Smooth muscle cell (in vitro differentiated cells): ENCODE results near the gene ENOX2. TPM values are rescaled to one million over a fixed set of nuclear protein-coding genes. Genes with fewer than 3 reads are reported as not detected.

Experiments
- DNase-seq: peaks from one replicate; lab custom pipeline; 2025; ENCODE audit not compliant: unreplicated experiment; lab: John Stamatoyannopoulos, UW
- H2AFZ ChIP-seq: fragments of 200-600 bp; sonication (generic); 2 replicates; pipeline ENCODE4 v1.6.0; 2016; ENCODE audit warnings: antibody characterized with exemption, low read depth, mild to moderate bottlenecking
- H3F3A ChIP-seq: fragments of 200-600 bp; sonication (generic); 2 replicates; pipeline ENCODE4 v1.6.0; 2017; ENCODE audit warnings: antibody characterized with exemption, low read depth
- H3K27ac ChIP-seq: fragments of 200-600 bp; sonication (generic); 2 replicates; pipeline ENCODE4 v1.5.1; 2016; ENCODE audit warnings: low read depth, mild to moderate bottlenecking
- H3K27me3 ChIP-seq: fragments of 200-600 bp; sonication (generic); 2 replicates; pipeline ENCODE4 v1.6.1; 2016; ENCODE audit warnings: low read depth, mild to moderate bottlenecking
- H3K36me3 ChIP-seq: fragments of 200-600 bp; sonication (generic); 2 replicates; pipeline ENCODE4 v1.5.1; 2016; ENCODE audit warnings: low read depth
- H3K4me1 ChIP-seq: fragments of 200-600 bp; sonication (generic); 2 replicates; pipeline ENCODE4 v1.5.1; 2016; ENCODE audit warnings: low read depth
- H3K4me2 ChIP-seq: fragments of 200-600 bp; sonication (generic); 2 replicates; pipeline ENCODE4 v1.6.0; 2016; ENCODE audit warnings: mild to moderate bottlenecking
- H3K4me3 ChIP-seq: fragments of 200-600 bp; sonication (generic); 2 replicates; pipeline ENCODE4 v1.5.1; 2016; ENCODE audit warnings: mild to moderate bottlenecking
- H3K79me2 ChIP-seq: fragments of 200-600 bp; sonication (generic); 2 replicates; pipeline ENCODE4 v1.6.0; 2016; ENCODE audit warnings: low read depth, mild to moderate bottlenecking
- H3K9ac ChIP-seq: fragments of 200-600 bp; sonication (generic); 2 replicates; pipeline ENCODE4 v1.6.0; 2016; ENCODE audit warnings: low read depth
- H3K9me3 ChIP-seq: fragments of 200-600 bp; sonication (generic); replicated peaks from 2 replicates; pipeline ENCODE4 v1.5.1; 2016; ENCODE audit warnings: low read depth
- H4K20me1 ChIP-seq: fragments of 200-600 bp; sonication (generic); 2 replicates; pipeline ENCODE4 v1.6.0; 2016; ENCODE audit warnings: low read depth
- CTCF ChIP-seq: fragments of 200-600 bp; sonication (generic); IDR thresholded peaks from 2 replicates; pipeline ENCODE4 v1.5.1; 2017; ENCODE audit warnings: borderline replicate concordance, mild to moderate bottlenecking, antibody characterized with exemption; ENCODE audit not compliant: insufficient read depth, poor library complexity, severe bottlenecking
- WGBS: methylation state at CpG from one replicate; pipeline ENCODE4 v1.1.7; 2016; ENCODE audit warnings: low lambda C conversion rate; 5-methylcytosine and 5-hydroxymethylcytosine counted together
- polyA plus RNA-seq: library from polyadenylated mRNA; unstranded; fragments of >200 nt; fragmentation: Nextera tagmentation; extraction: Ambion mirVana; gene quantifications from 2 replicates; pipeline ENCODE4 v1.2.1, GENCODE V29; 2016
- total RNA-seq: library from RNA; depleted of rRNA; stranded (reverse); fragments of >200 nt; gene quantifications from 2 replicates; pipeline ENCODE4 v1.2.3, GENCODE V29; 2014

The ENOX2 gene
- total and polyA plus RNA-seq, 2 experiments from 2014 or later, result 7.0 to 11.2 TPM

GRCh38 chrX:130893356-130894085 is 9.5 kb downstream of the ENOX2 start:
- H2AFZ ChIP-seq, result no peak overlapping the region
- no peak overlapping the region for H3K9ac ChIP-seq
- no peak for TF ChIP-seq CTCF
- whole genome bisulfite sequencing, result 45% methylated on average over 4 of the region's 4 CpGs
- no peaks in the 10 kb centered on the region for H3K36me3 ChIP-seq
- no peaks in the 10 kb centered on the region for H4K20me1 ChIP-seq
- no peaks in the 10 kb centered on the region for H3K9me3 ChIP-seq
- H3K4me1 ChIP-seq, result no peaks in the 10 kb centered on the region
- no peaks in the 10 kb centered on the region for H3F3A ChIP-seq
- DNase-seq, result no peak
- H3K4me3 ChIP-seq, result no peak overlapping the region
- H3K27me3 ChIP-seq, result no peaks in the 10 kb centered on the region
- H3K4me2 ChIP-seq, result no peak overlapping the region
- no peak overlapping the region for H3K27ac ChIP-seq
- no peaks in the 10 kb centered on the region for H3K79me2 ChIP-seq

DNA sequence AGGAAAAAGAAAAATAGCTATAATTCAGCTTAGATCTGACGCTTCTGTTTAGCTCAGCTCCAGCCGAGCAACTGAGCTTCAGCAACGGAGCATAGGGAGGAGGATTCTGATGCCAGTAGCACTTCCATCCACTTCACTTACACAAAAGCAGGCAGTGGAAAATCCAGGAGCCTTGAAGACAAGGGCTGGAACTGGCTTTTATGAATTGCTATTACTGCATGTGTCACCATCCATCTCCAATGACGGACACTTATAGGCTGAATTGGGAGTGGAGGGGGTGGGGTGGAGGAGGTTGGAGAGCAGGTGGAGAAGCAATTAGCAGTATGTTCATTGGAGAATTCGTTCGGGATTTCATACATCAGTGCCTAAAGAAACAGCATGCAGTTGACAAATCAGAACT is 15.6 kb downstream of the ENOX2 start:
- Histone ChIP-seq H3K9ac (no peak overlapping the region), H3F3A (no peaks in the 10 kb centered on the region), H3K27ac (no peak overlapping the region), H3K4me2 (no peak overlapping the region), H3K4me1 (no peaks in the 10 kb centered on the region), H3K27me3 (no peaks in the 10 kb centered on the region), H2AFZ (no peak overlapping the region), H3K79me2 (no peaks in the 10 kb centered on the region), H3K36me3 (no peaks in the 10 kb centered on the region), H4K20me1 (no peaks in the 10 kb centered on the region), H3K4me3 (no peak overlapping the region), H3K9me3 (no peaks in the 10 kb centered on the region)
- DNase-seq, result no peak
- WGBS, result 73% methylated on average over 6 of the region's 6 CpGs
- no peak for TF ChIP-seq CTCF

DNA sequence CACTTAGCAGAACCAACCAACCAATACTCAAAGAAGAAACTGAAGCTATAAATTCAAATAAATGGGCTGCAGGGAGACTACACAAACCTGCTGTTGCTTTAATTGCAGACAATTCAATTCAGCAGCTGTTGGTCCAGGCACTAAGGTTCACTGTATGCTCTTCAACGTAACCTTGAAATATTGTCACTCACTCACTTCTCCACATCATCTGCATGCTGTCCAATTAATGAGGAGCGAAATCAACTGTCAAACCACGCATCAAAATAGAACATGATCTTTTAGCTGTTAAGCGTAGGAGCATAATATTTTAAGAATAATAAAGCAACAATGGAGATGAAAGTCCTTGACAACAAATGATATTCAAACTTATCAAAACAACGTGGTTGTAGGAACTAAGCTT is 17.0 kb downstream of the ENOX2 start:
- Histone ChIP-seq H3K9me3 (no peaks in the 10 kb centered on the region), H2AFZ (no peak overlapping the region), H3K4me2 (no peak overlapping the region), H3K27ac (no peak overlapping the region), H3K79me2 (no peaks in the 10 kb centered on the region), H3K4me1 (no peaks in the 10 kb centered on the region), H3F3A (no peaks in the 10 kb centered on the region), H3K27me3 (no peaks in the 10 kb centered on the region), H3K9ac (no peak overlapping the region), H3K4me3 (no peak overlapping the region), H3K36me3 (no peaks in the 10 kb centered on the region), H4K20me1 (no peaks in the 10 kb centered on the region)
- no peak for TF ChIP-seq CTCF
- 68% methylated on average over 5 of the region's 5 CpGs for WGBS
- DNase-seq, result no peak

DNA sequence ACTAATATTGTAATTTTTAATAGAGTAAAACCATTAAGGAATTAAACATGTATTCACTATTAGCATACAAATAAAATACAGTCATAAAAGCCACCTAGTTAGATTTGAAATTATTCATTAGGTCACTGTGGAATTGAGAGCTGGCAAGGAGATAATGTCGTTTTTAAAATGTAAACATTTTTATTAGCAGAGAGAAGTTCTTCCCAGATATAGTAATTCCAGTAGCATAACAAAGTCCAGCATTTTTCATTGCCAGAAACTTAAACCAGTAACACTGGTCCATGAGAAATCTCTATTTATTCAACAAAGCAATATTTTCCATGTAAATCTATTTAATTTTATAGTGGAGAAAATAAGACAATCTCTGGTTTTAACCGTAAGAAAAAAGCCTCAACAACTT is 17.5 kb downstream of the ENOX2 start:
- Histone ChIP-seq H3F3A (no peaks in the 10 kb centered on the region), H3K36me3 (no peaks in the 10 kb centered on the region), H3K9ac (no peak overlapping the region), H3K4me1 (no peaks in the 10 kb centered on the region), H4K20me1 (no peaks in the 10 kb centered on the region), H3K27ac (no peak overlapping the region), H3K27me3 (no peaks in the 10 kb centered on the region), H2AFZ (no peak overlapping the region), H3K4me3 (no peak overlapping the region), H3K9me3 (no peaks in the 10 kb centered on the region), H3K79me2 (no peaks in the 10 kb centered on the region), H3K4me2 (no peak overlapping the region)
- no peak for TF ChIP-seq CTCF
- WGBS, result 43% methylated on average over 2 of the region's 2 CpGs
- no peak for DNase-seq
